K562 (cell line): ENCODE data around the gene HINT3. TPM values are rescaled to one million over a fixed set of nuclear protein-coding genes. Genes with fewer than 3 reads are reported as not detected.
"Not testable (repeated sequence)": the region's sequence is repeated elsewhere in the genome, so short reads cannot be mapped to it uniquely, and the experiment has no call there.

Experiments
- ATAC-seq: fragments of 200-7000 bp; cut with Tn5 transposase; 3 replicates; pipeline ENCODE4 v1.9.1; 2020; ENCODE audit warnings: moderate library complexity
- BruUV-seq: library from RNA; stranded (reverse); fragments of 400-500 nt; replicated peaks from 2 replicates; lab custom pipeline; 2021; lab: Mats Ljungman, UMichigan
- CTCF ChIA-PET: fragments of 300-600 bp; formaldehyde crosslinking; extraction: SDS; loops from one replicate; lab custom pipeline; 2021; ENCODE audit warnings: low intra/inter-chr PET ratio; lab: Yijun Ruan, JAX
- POLR2A ChIA-PET: fragments of 300-600, 350-650 bp; sonication (Branson Sonifier 250); formaldehyde crosslinking; extraction: SDS; loops from one replicate; lab custom pipeline; 2021; ENCODE audit warnings: antibody characterized with exemption, inconsistent platforms; lab: Yijun Ruan, JAX
- DNase-seq, 4 experiments: peaks; one replicate each; pipeline versions ENCODE4 v3.0.0 to v3.0.0-alpha.2; 2011 to 2018; ENCODE audit warnings: low spot score in 3 of 4, mixed read lengths in 3 of 4; ENCODE audit errors: extremely low read depth in 1 of 4
- FAIRE-seq: peaks from 2 replicates; lab custom pipeline; 2011; peaks lifted over from hg19 to GRCh38; lab: Jason Lieb, UNC
- H2AFZ ChIP-seq: 2 replicates; pipeline ENCODE4 v1.6.0; 2011; ENCODE audit warnings: low read depth, low read length, control low read depth, inconsistent platforms
- H3K27ac ChIP-seq: fragments of 200-600 bp; 3 replicates; pipeline ENCODE4 v1.8.0; 2011; ENCODE audit warnings: low read depth, mild to moderate bottlenecking, control low read depth, inconsistent platforms, low read length, moderate library complexity, mixed read lengths; ENCODE audit errors: extremely low read depth
- H3K27me3 ChIP-seq, 2 experiments: fragments of 300-600 bp in 1 of 2; 2 replicates in 1 of 2; 3 replicates in 1 of 2; pipeline versions ENCODE4 v1.6.0 to v1.8.0; 2011; ENCODE audit warnings: inconsistent platforms in 2 of 2, low read length in 2 of 2, mild to moderate bottlenecking in 1 of 2, mixed read lengths in 1 of 2, moderate library complexity in 1 of 2; ENCODE audit not compliant: control insufficient read depth in 2 of 2, insufficient read depth in 2 of 2
- H3K36me3 ChIP-seq: fragments of 300-600 bp; 3 replicates; pipeline ENCODE4 v1.8.0; 2011; ENCODE audit warnings: mild to moderate bottlenecking, low read length, inconsistent platforms; ENCODE audit not compliant: control insufficient read depth, insufficient read depth
- H3K4me1 ChIP-seq, 2 experiments: fragments of 200-600 bp in 1 of 2; replicated peaks in 1 of 2; 2 replicates in 1 of 2; 3 replicates in 1 of 2; pipeline versions ENCODE4 v1.5.1 to v1.8.0; 2011; ENCODE audit warnings: inconsistent platforms in 2 of 2, low read length in 2 of 2, mild to moderate bottlenecking in 1 of 2, mixed read lengths in 1 of 2, moderate library complexity in 1 of 2; ENCODE audit not compliant: control insufficient read depth in 2 of 2, insufficient read depth in 2 of 2
- H3K4me2 ChIP-seq: 2 replicates; pipeline ENCODE4 v1.6.1; 2011; ENCODE audit warnings: low read length, control low read depth, inconsistent platforms, mixed read lengths; ENCODE audit not compliant: insufficient read depth
- H3K4me3 ChIP-seq: fragments of 200-600 bp; sonication (generic), shearing (Covaris generic); 2 replicates; pipeline ENCODE4 v1.5.1; 2016; ENCODE audit warnings: control low read depth, inconsistent platforms
- H3K79me2 ChIP-seq: fragments of 200-600 bp; 3 replicates; pipeline ENCODE4 v1.8.0; 2011; ENCODE audit warnings: low read length, inconsistent platforms; ENCODE audit not compliant: control insufficient read depth, insufficient read depth
- H3K9ac ChIP-seq, 2 experiments: 2 replicates each; pipeline versions ENCODE4 v1.6.0 to v1.6.1; 2011; ENCODE audit warnings: low read depth in 2 of 2, low read length in 2 of 2, control low read depth in 1 of 2, inconsistent platforms in 1 of 2, mild to moderate bottlenecking in 1 of 2, mixed read lengths in 1 of 2; ENCODE audit not compliant: insufficient read depth in 1 of 2
- H3K9me1 ChIP-seq: one replicate; pipeline ENCODE4 v1.6.0; 2011; ENCODE audit warnings: inconsistent platforms, mild to moderate bottlenecking, low read length, moderate library complexity; ENCODE audit not compliant: control insufficient read depth, insufficient read depth
- H3K9me3 ChIP-seq: replicated peaks from 2 replicates; pipeline ENCODE4 v1.5.1; 2011; ENCODE audit warnings: low read depth, low read length, inconsistent platforms; ENCODE audit not compliant: control insufficient read depth, insufficient read depth
- H4K20me1 ChIP-seq: replicated peaks from 2 replicates; pipeline ENCODE4 v1.6.1; 2011; ENCODE audit warnings: low read length, inconsistent platforms, mixed read lengths; ENCODE audit not compliant: control insufficient read depth, insufficient read depth
- ARID1B ChIP-seq: fragments of 450-650 bp; IDR thresholded peaks from 2 replicates; pipeline ENCODE4 v1.6.1; 2016; ENCODE audit warnings: antibody characterized with exemption, mild to moderate bottlenecking, inconsistent platforms
- BCOR ChIP-seq: fragments of 450-650 bp; IDR thresholded peaks from 2 replicates; pipeline ENCODE4 v1.6.1; 2016
- CBFA2T2 ChIP-seq: fragments of 450-650 bp; conservative IDR thresholded peaks from 2 replicates; pipeline ENCODE4 v1.6.1; 2017; ENCODE audit warnings: mild to moderate bottlenecking
- CBFA2T3 ChIP-seq: fragments of 450-650 bp; IDR thresholded peaks from 2 replicates; pipeline ENCODE4 v1.6.1; 2017
- CEBPB ChIP-seq: fragments of 450-650 bp; IDR thresholded peaks from 2 replicates; pipeline ENCODE4 v1.6.1; 2016; ENCODE audit warnings: missing genetic modification characterization, missing compliant biosample characterization
- CXXC5 ChIP-seq: fragments of 250-450 bp; sonication (Bioruptor Pico); IDR thresholded peaks from 2 replicates; pipeline ENCODE4 v1.8.0; 2022; ENCODE audit warnings: inconsistent platforms, mild to moderate bottlenecking, moderate library complexity
- FOSL1 ChIP-seq: fragments of 200-800 bp; sonication (Bioruptor generic); conservative IDR thresholded peaks from 2 replicates; pipeline ENCODE4 v1.6.1; 2016; ENCODE audit warnings: missing genetic modification characterization, missing compliant biosample characterization
- MECOM ChIP-seq: fragments of 250-450 bp; sonication (Bioruptor Pico); IDR thresholded peaks from 2 replicates; pipeline ENCODE4 v1.8.0; 2022; ENCODE audit warnings: inconsistent platforms
- MEIS2 ChIP-seq: fragments of 450-650 bp; IDR thresholded peaks from 2 replicates; pipeline ENCODE4 v1.6.1; 2014; ENCODE audit warnings: mild to moderate bottlenecking; ENCODE audit not compliant: partially characterized antibody
- PBX2 ChIP-seq, 2 experiments: IDR thresholded peaks in 1 of 2; conservative IDR thresholded peaks in 1 of 2; 2 replicates each; pipeline ENCODE4 v1.6.1; 2016; ENCODE audit warnings: low read depth in 2 of 2, mild to moderate bottlenecking in 1 of 2, missing compliant biosample characterization in 1 of 2, missing genetic modification characterization in 1 of 2, moderate library complexity in 1 of 2
- SIN3A ChIP-seq, 2 experiments: fragments of 150-350 bp in 1 of 2; IDR thresholded peaks; 2 replicates each; pipeline ENCODE4 v1.6.1; 2011 to 2016; ENCODE audit warnings: borderline replicate concordance in 2 of 2, low read depth in 2 of 2, low read length in 2 of 2, mild to moderate bottlenecking in 2 of 2, moderate library complexity in 2 of 2; ENCODE audit not compliant: control insufficient read depth in 1 of 2
- SMAD4 ChIP-seq: fragments of 250-450 bp; sonication (Bioruptor Pico); conservative IDR thresholded peaks from 2 replicates; pipeline ENCODE4 v1.8.0; 2021; ENCODE audit warnings: inconsistent platforms, mild to moderate bottlenecking, moderate library complexity
- TCF3 ChIP-seq: sonication (generic); formaldehyde crosslinking; IDR thresholded peaks from 2 replicates; pipeline ENCODE4 v1.4.0; 2020; ENCODE audit warnings: mild to moderate bottlenecking, missing genetic modification reagents
- ZFX ChIP-seq: sonication (generic); formaldehyde crosslinking; IDR thresholded peaks from 2 replicates; pipeline ENCODE4 v1.8.0; 2022; ENCODE audit warnings: mild to moderate bottlenecking, missing genetic modification reagents, moderate library complexity
- ZNF124 ChIP-seq: sonication (generic); formaldehyde crosslinking; IDR thresholded peaks from 2 replicates; pipeline ENCODE4 v1.8.1; 2022; ENCODE audit warnings: missing genetic modification reagents
- ZNF507 ChIP-seq: conservative IDR thresholded peaks from 2 replicates; pipeline ENCODE4 v1.6.1; 2017; ENCODE audit warnings: missing genetic modification characterization, missing compliant biosample characterization
- ZSCAN32 ChIP-seq: fragments of 450-650 bp; formaldehyde crosslinking; IDR thresholded peaks from 2 replicates; pipeline ENCODE4 v1.4.0; 2020; ENCODE audit warnings: mild to moderate bottlenecking, moderate library complexity
- WGBS: fragments of 100-300 bp; shearing (Covaris generic); methylation state at CpG from one replicate; pipeline ENCODE4 v1.1.6; 2016; ENCODE audit warnings: low coverage, mixed read lengths; ENCODE audit not compliant: insufficient coverage; ENCODE audit errors: missing lambda C conversion rate; 5-methylcytosine and 5-hydroxymethylcytosine counted together
- in situ Hi-C: fragments of 300-500 bp; cut with MboI; formaldehyde crosslinking; loops from 4 replicates; pipeline ENCODE4 v1.15.0; 2018; ENCODE audit warnings: inconsistent platforms, mixed read lengths
- intact Hi-C: fragments of 100-400 bp; cut with micrococcal nuclease; formaldehyde crosslinking; loops from 2 replicates; pipeline ENCODE4 v1.14.2; 2022
- polyA plus RNA-seq, 8 experiments: library from polyadenylated mRNA; depleted of rRNA in 4 of 8; stranded (reverse) in 5 of 8; unstranded in 3 of 8; fragments of >200 nt; fragmentation: Nextera tagmentation in 2 of 8; fragmentation: Illumina TruSeq in 1 of 8; extraction: Ambion mirVana in 2 of 8; extraction: Trizol in 1 of 8; gene quantifications; 2 replicates each; pipeline versions ENCODE4 v1.2.1 to v1.2.3, GENCODE V29; 2011 to 2014; ENCODE audit warnings: inconsistent platforms in 1 of 8, missing spikeins in 1 of 8
- total RNA-seq, 7 experiments: library from RNA; depleted of rRNA in 6 of 7; stranded (reverse); fragments of >200 nt in 6 of 7; fragmentation: Illumina TruSeq in 2 of 7; extraction: Trizol in 2 of 7; gene quantifications; 2 replicates each; pipeline versions ENCODE4 v1.2.1 to v1.2.3, GENCODE V29; 2011 to 2021; ENCODE audit warnings: low replicate concordance in 1 of 7

HINT3 gene
- total and polyA plus RNA-seq, 9 of the 15 experiments (the other 6 are each of a cell fraction or from before 2014, with no cell fraction given), result 1.4 to 16.6 (median 10.8) TPM

- no TSS peak for BruUV-seq
- CTCF ChIA-PET, result no interaction called here
These were observed 46.0 kb upstream of the HINT3 start for GRCh38 chr6:125910527-125910926.

DNA sequence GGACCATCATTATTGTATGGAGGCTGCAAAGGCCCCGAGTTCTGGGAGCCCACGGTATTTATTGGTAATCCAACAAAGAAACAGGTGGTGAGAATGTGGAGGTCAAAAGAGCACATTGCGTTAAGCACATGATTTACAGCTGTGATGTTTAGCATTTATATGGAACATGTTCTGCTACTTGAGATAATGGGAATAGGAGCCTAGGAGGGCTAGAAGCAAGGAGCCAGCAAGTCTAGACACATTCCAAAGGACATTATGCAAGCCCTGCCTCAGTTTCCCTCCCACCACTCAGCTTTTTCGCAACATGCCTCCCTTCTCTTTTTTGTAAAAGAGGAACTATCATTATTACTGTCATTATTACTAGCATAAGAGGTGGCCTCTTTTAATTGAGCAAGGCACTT is 45.5 kb upstream of the HINT3 start:
- in situ Hi-C loops; H3K4me2 ChIP-seq; H3K9ac ChIP-seq; H3K4me3 ChIP-seq; H3K4me1 ChIP-seq; H3K9me3 ChIP-seq; H2AFZ ChIP-seq; ATAC-seq; H3K27me3 ChIP-seq; H3K9me1 ChIP-seq; H3K27ac ChIP-seq; CTCF ChIA-PET; DNase-seq; intact Hi-C loops; H3K79me2 ChIP-seq; H4K20me1 ChIP-seq; FAIRE-seq; BruUV-seq; TF ChIP-seq PBX2 (CRISPR knock-in tag; IDR thresholded peaks at IDR 0.05; ENCODE audit: low read depth): not testable (repeated sequence)
- POLR2A ChIA-PET, result interaction anchor here (0.7 to 0.9 kb wide), 2 partner anchors 8 to 46 kb away, joined by 3 to 6 read pairs; partner anchors contain the start of gene HINT3
- peaks cover 14% of the 10 kb centered on the region; the same call in 2 of the 3 replicates for H3K36me3 ChIP-seq
- WGBS, result 34% methylated on average over 4 of the region's 4 CpGs
- peak; percentile 48; the same call in 1 of the 2 replicates for TF ChIP-seq CXXC5 (CRISPR knock-in tag)
- TF ChIP-seq SMAD4 (CRISPR knock-in tag), result peak; percentile 43
- peak; percentile 50 for TF ChIP-seq TCF3 (CRISPR knock-in tag)
- peak; percentile 56 for TF ChIP-seq CBFA2T2
- peak; percentile 39; the same call in 1 of the 2 replicates for TF ChIP-seq ARID1B
- TF ChIP-seq CBFA2T3, result peak; percentile 57
- peak; percentile 78 for TF ChIP-seq PBX2 (tag; conservative IDR thresholded peaks at IDR 0.05; ENCODE audit: low read depth)
- peak; percentile 74 for TF ChIP-seq CEBPB (tag)
- peak; percentile 40; the same call in 1 of the 2 replicates for TF ChIP-seq ZFX (CRISPR knock-in tag)
- TF ChIP-seq BCOR, result peak; percentile 63; the same call in 1 of the 2 replicates
- TF ChIP-seq MEIS2, result peak; percentile 62

More at GRCh38 chr6:125910527-125910926, 46.0 kb upstream of the HINT3 start:
- H3K9ac ChIP-seq, result no peak overlapping the region
- peaks cover 5 to 6% of the 10 kb centered on the region in 2 experiments; a peak in 2 of 5 replicates for H3K4me1 ChIP-seq
- ATAC-seq (no peak), DNase-seq (no peak), FAIRE-seq (no peak)
- H3K4me2 ChIP-seq, result no peak overlapping the region
- H4K20me1 ChIP-seq, result no peaks in the 10 kb centered on the region
- intact Hi-C loops (no loop called here), in situ Hi-C loops (no loop called here)
- 46% methylated on average over 3 of the region's 3 CpGs for WGBS
- no peak overlapping the region for H2AFZ ChIP-seq
- TF ChIP-seq ZSCAN32 (CRISPR knock-in tag), result no peak
- TF ChIP-seq ZNF507 (tag), result no peak
- TF ChIP-seq FOSL1, result no peak
- no peak for TF ChIP-seq MECOM (CRISPR knock-in tag)
- no peak for TF ChIP-seq SIN3A (IDR thresholded peaks at IDR 0.05; ENCODE audit: borderline replicate concordance in 2 of 2, control insufficient read depth in 1 of 2, low read depth in 2 of 2, low read length in 2 of 2)
- no peak for TF ChIP-seq ZNF124 (CRISPR knock-in tag)
- no peak overlapping the region for H3K4me3 ChIP-seq
- POLR2A ChIA-PET, result interaction anchor here (0.9 kb wide), 1 partner anchor 9 kb away, joined by 6 read pairs; no protein-coding TSS in a partner anchor
- no peaks in the 10 kb centered on the region for H3K79me2 ChIP-seq
- H3K36me3 ChIP-seq, result peaks cover 9% of the 10 kb centered on the region; the same call in 2 of the 3 replicates
- no peaks in the 10 kb centered on the region for H3K9me3 ChIP-seq
- H3K27me3 ChIP-seq, result no peaks in the 10 kb centered on the region
- no peaks in the 10 kb centered on the region for H3K9me1 ChIP-seq
- H3K27ac ChIP-seq, result no peak overlapping the region
